Measurements from ENCODE around the gene IP6K1. TPM values are rescaled to one million over a fixed set of nuclear protein-coding genes. Genes with fewer than 3 reads are reported as not detected.
"Not testable (repeated sequence)": the region's sequence is repeated elsewhere in the genome, so short reads cannot be mapped to it uniquely, and the experiment has no call there.

Gene IP6K1
- total RNA-seq, 1 donor from 2014 or later: 63.3 TPM

- H3K36me3 Mint-ChIP-seq (ENCODE audit: low read depth): no peaks in the 10 kb centered on the region
- no peaks in the 10 kb centered on the region for H3K9me3 Mint-ChIP-seq
- no peak for DNase-seq (ENCODE audit: low read depth, low spot score)
- TF ChIP-seq CTCF (conservative IDR thresholded peaks at IDR 0.05): no peak
- no peak overlapping the region for H3K4me3 Mint-ChIP-seq
- no peak overlapping the region for H3K27ac Mint-ChIP-seq (ENCODE audit: unreplicated experiment)
- H3K27me3 Mint-ChIP-seq (ENCODE audit: low read depth): no peaks in the 10 kb centered on the region
- H3K4me1 Mint-ChIP-seq: no peaks in the 10 kb centered on the region
Observed at GRCh38 chr3:49699281-49699979, 86.9 kb downstream of the IP6K1 start.

GRCh38 chr3:49695350-49696015 is 90.9 kb downstream of the IP6K1 start:
- not testable (repeated sequence) for H3K27me3 Mint-ChIP-seq (ENCODE audit: low read depth); H3K4me3 Mint-ChIP-seq; H3K4me1 Mint-ChIP-seq; DNase-seq (ENCODE audit: low read depth, low spot score); H3K27ac Mint-ChIP-seq (ENCODE audit: unreplicated experiment); H3K36me3 Mint-ChIP-seq (ENCODE audit: low read depth); H3K9me3 Mint-ChIP-seq

- H3K4me1 Mint-ChIP-seq: peaks cover 11% of the 10 kb centered on the region
- not testable (repeated sequence) for H3K27ac Mint-ChIP-seq (ENCODE audit: unreplicated experiment); H3K36me3 Mint-ChIP-seq (ENCODE audit: low read depth); H3K27me3 Mint-ChIP-seq (ENCODE audit: low read depth); DNase-seq (ENCODE audit: low read depth, low spot score); H3K9me3 Mint-ChIP-seq
- H3K4me3 Mint-ChIP-seq: peak overlapping the region; percentile 56
Observed at GRCh38 chr3:49694409-49695070, 91.8 kb downstream of the IP6K1 start.

- H3K27me3 Mint-ChIP-seq (ENCODE audit: low read depth): peaks cover 12% of the 10 kb centered on the region
Observed at GRCh38 chr3:49691481-49691880, 94.9 kb downstream of the IP6K1 start.

GRCh38 chr3:49690856-49691255 is 95.5 kb downstream of the IP6K1 start:
- Mint-ChIP-seq H3K27me3 (ENCODE audit: low read depth) (peaks cover 14% of the 10 kb centered on the region), H3K4me3 (peak overlapping the region; percentile 97), H3K4me1 (peaks cover 25% of the 10 kb centered on the region)
- H3K36me3 Mint-ChIP-seq (ENCODE audit: low read depth); H3K27ac Mint-ChIP-seq (ENCODE audit: unreplicated experiment); H3K9me3 Mint-ChIP-seq; DNase-seq (ENCODE audit: low read depth, low spot score): not testable (repeated sequence)

More at GRCh38 chr3:49691481-49691880, 94.9 kb downstream of the IP6K1 start:
- not testable (repeated sequence) for H3K27ac Mint-ChIP-seq (ENCODE audit: unreplicated experiment); H3K36me3 Mint-ChIP-seq (ENCODE audit: low read depth); DNase-seq (ENCODE audit: low read depth, low spot score); H3K9me3 Mint-ChIP-seq
- Mint-ChIP-seq H3K4me3 (peak overlapping the region; percentile 97), H3K4me1 (peaks cover 25% of the 10 kb centered on the region)

- H3K9me3 Mint-ChIP-seq; H3K36me3 Mint-ChIP-seq (ENCODE audit: low read depth); DNase-seq (ENCODE audit: low read depth, low spot score): not testable (repeated sequence)
- H3K27ac Mint-ChIP-seq (ENCODE audit: unreplicated experiment): peak overlapping the region; percentile 50
- peak overlapping the region; percentile 97 for H3K4me3 Mint-ChIP-seq
- peaks cover 18% of the 10 kb centered on the region for H3K27me3 Mint-ChIP-seq (ENCODE audit: low read depth)
- peaks cover 25% of the 10 kb centered on the region for H3K4me1 Mint-ChIP-seq
Observed at GRCh38 chr3:49689908-49690624, 96.3 kb downstream of the IP6K1 start.

GRCh38 chr3:49689046-49689907 is 97.1 kb downstream of the IP6K1 start, which contains the start of the genes MST1 and RNF123:
Gene MST1, minus strand, starts transcription at chr3:49689474. Its CDS starts 783 bp downstream, at chr3:49688691.
Gene RNF123, plus strand, starts transcription at chr3:49689557. Its CDS starts 1,609 bp downstream, at chr3:49691166.
- Mint-ChIP-seq H3K36me3 (ENCODE audit: low read depth) (no peaks in the 10 kb centered on the region), H3K27ac (ENCODE audit: unreplicated experiment) (peak within 1 kb of the TSS; percentile 98), H3K27me3 (ENCODE audit: low read depth) (peaks cover 18% of the 10 kb centered on the region), H3K4me1 (peaks cover 25% of the 10 kb centered on the region), H3K4me3 (peak within 1 kb of the TSS; percentile 97), H3K9me3 (no peaks in the 10 kb centered on the region)
- TF ChIP-seq CTCF (conservative IDR thresholded peaks at IDR 0.05): peak; percentile 50
- peak; percentile 96 for DNase-seq (ENCODE audit: low read depth, low spot score)

- not testable (repeated sequence) for DNase-seq (ENCODE audit: low read depth, low spot score)
- H3K27ac Mint-ChIP-seq (ENCODE audit: unreplicated experiment): peak overlapping the region; percentile 75
- H3K4me3 Mint-ChIP-seq: peak overlapping the region; percentile 97
Observed at GRCh38 chr3:49688338-49689045, 97.8 kb downstream of the IP6K1 start.

GRCh38 chr3:49687424-49687795 is 98.9 kb downstream of the IP6K1 start:
- Mint-ChIP-seq H3K4me3 (peak overlapping the region; percentile 86), H3K27me3 (ENCODE audit: low read depth) (peaks cover 18% of the 10 kb centered on the region), H3K4me1 (peaks cover 25% of the 10 kb centered on the region)
- DNase-seq (ENCODE audit: low read depth, low spot score); H3K9me3 Mint-ChIP-seq; H3K27ac Mint-ChIP-seq (ENCODE audit: unreplicated experiment); H3K36me3 Mint-ChIP-seq (ENCODE audit: low read depth): not testable (repeated sequence)

More at GRCh38 chr3:49688338-49689045, 97.8 kb downstream of the IP6K1 start:
- peaks cover 25% of the 10 kb centered on the region for H3K4me1 Mint-ChIP-seq
- not testable (repeated sequence) for H3K9me3 Mint-ChIP-seq; H3K36me3 Mint-ChIP-seq (ENCODE audit: low read depth)
- peaks cover 18% of the 10 kb centered on the region for H3K27me3 Mint-ChIP-seq (ENCODE audit: low read depth)
